Fibroblast of villous mesenchyme (primary cell): ENCODE data around the gene GPC4. TPM values are rescaled to one million over a fixed set of nuclear protein-coding genes. Genes with fewer than 3 reads are reported as not detected.
A peak's percentile ranks its signal among the peaks of the same experiment; 100 is the strongest.

Source experiments
- DNase-seq: peaks from one replicate; pipeline ENCODE4 v3.0.0-alpha.2; 2010; ENCODE audit warnings: low read depth
- H3K4me3 ChIP-seq: 2 replicates; pipeline ENCODE4 v1.5.1; 2011; ENCODE audit warnings: low read depth, mild to moderate bottlenecking, low read length
- CTCF ChIP-seq: IDR thresholded peaks from 2 replicates; pipeline ENCODE4 v1.5.1; 2012; ENCODE audit warnings: low read depth, mild to moderate bottlenecking, low read length; ENCODE audit not compliant: insufficient read depth
- total RNA-seq: library from RNA; depleted of rRNA; stranded (reverse); fragments of >200 nt; gene quantifications from 2 replicates; pipeline ENCODE4 v1.2.3, GENCODE V29; 2012

Gene GPC4
- total RNA-seq, 1 donor = 0.86 TPM

DNA sequence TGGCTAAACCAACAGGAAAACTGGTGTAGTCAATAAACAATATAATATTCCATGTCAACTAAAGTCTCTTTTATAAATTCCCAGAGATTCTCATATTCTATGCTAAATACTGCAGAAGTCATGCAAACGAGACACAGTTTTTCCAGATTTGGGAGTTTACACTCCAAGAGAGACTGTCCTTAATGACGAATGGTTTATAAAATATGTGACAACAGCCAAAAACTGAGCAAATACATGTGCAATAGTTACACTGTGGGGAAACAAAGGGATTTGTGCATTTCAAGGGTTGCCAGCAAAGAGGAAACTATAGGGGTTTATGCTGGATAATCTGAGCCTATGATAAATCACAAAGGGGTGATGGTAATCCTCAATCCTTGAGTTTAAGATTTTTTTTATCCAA lies 75.7 kb downstream of the GPC4 start:
- H3K4me3 ChIP-seq = no peak overlapping the region
- no peak for DNase-seq
- TF ChIP-seq CTCF = no peak

DNA sequence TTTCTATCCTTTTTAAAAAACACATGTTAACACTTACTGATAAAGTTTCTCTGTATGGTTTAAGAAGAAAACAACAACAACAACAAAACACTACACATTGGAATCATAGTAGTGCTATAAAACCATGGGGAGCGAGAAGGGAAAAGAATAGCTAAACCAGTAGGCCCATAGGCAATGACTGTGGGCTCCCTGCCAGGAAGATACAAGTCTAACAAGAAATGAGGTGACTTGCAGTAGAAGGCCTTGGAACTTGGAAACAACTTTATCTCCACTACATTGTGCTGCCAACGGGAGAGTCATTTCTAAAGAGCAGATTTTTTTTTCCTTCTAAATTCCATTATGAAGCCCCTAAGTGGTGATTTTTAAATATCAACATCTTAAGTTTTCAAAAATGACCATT lies 78.0 kb downstream of the GPC4 start:
- no peak overlapping the region for H3K4me3 ChIP-seq
- DNase-seq = no peak
- no peak for TF ChIP-seq CTCF

DNA sequence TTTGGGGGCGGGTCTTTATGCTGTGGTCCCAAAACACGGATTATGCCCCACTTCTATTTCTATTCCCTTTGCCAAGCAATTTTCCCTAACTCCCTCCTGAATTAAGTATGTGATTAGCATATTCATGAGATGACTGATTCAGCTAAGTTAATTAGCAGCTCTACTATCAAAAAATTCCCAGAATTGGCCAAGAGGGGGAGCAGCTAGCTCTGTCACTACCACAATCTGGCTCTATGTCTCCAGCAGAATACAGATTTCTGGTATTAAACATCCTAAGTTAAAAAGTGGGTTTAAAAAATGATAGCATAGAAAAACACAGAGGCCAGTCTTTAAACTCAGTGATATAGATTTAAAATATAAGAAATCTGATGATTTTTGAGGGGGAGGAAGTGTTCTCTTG lies 80.3 kb downstream of the GPC4 start:
- DNase-seq = peak; percentile 24
- no peak overlapping the region for H3K4me3 ChIP-seq
- TF ChIP-seq CTCF = peak; percentile 56

GRCh38 chrX:133333154-133333750 lies 82.0 kb downstream of the GPC4 start:
- no peak for DNase-seq
- H3K4me3 ChIP-seq = no peak overlapping the region
- no peak for TF ChIP-seq CTCF

GRCh38 chrX:133332737-133333136 lies 82.6 kb downstream of the GPC4 start:
- no peak for DNase-seq
- no peak for TF ChIP-seq CTCF
- no peak overlapping the region for H3K4me3 ChIP-seq

DNA sequence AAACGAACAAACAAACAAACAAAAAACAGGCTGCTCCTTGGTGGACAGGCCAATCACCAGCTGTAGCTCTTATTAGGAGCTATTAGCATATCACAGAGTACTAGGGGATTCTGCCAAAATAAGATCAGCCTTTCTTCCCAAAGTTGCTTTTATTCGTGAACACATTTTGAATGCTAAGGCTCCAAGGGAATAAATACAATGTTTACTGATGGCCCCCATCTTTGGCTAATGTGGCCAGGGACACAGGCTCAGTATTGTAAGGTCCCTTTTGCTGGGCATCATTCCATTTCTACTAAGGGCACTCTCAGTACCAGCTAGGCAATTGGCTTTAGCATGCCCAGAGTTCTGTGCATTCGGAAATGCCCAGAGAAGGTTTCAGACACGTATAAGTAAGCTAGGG lies 84.3 kb downstream of the GPC4 start:
- H3K4me3 ChIP-seq = no peak overlapping the region
- no peak for DNase-seq
- no peak for TF ChIP-seq CTCF

DNA sequence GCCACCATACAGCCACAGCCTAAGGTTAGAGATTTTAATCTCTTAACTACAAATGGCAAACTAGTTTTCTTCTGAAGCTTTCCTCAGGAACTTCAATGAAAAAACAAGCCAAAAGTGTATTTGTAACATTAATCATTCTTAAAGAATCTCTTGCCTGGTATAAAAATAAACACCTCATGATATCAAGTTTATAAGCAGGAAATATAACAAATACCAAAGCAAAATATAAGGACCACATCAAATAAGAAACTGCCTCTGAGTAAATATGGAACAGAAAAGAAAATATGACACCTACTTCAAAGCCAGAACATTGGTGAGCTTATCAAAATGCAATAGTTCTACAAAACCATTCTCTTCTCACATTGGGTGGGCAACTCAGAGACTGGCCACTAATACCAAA lies 89.9 kb downstream of the GPC4 start:
- DNase-seq = no peak
- TF ChIP-seq CTCF = no peak
- H3K4me3 ChIP-seq = no peak overlapping the region
